HG03039 (cell line): ENCODE results near the gene VSIG10L2.

Experiments
- ATAC-seq: cut with Tn5 transposase; IDR thresholded peaks from one replicate; pipeline ENCODE4 v1.9.1; 2021; ENCODE audit warnings: mild to moderate bottlenecking, moderate library complexity; ENCODE audit not compliant: unreplicated experiment

VSIG10L2 gene

DNA sequence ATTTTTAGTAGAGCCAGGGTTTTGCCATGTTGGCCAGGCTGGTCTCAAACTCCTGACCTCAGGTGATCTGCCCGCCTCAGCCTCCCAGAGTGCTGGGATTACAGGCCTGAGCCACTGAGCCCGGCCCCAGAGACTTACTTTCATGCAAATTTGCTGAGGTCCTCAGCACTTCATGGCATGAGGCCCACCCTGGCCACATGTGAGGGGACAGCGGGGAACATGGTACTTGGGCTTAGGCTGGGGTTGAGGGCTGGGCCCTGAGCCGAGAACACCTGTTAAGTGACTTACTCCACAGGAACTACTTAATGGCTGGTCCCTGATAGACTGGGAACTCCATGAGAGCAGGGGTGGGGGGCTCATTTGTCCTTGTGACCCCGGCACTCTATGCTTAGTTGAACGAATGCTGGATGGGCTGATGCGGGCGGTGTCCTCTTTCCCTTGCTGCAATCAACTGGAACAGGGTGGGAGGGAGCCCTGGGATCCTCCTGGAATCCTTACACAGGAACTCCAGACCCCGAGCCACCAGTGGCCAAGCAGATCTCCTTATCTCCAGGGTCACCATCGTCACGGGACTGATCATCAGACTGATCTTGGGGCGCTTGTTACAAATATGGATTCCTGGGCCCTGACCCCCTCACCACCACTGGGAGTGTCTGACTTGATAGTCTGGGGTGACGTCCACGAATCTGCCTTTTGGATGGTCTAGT is 1.0 kb downstream of the VSIG10L2 start:
- no peak for ATAC-seq

GRCh38 chr11:125947419-125948277 is 1.8 kb downstream of the VSIG10L2 start:
- ATAC-seq, result no peak

DNA sequence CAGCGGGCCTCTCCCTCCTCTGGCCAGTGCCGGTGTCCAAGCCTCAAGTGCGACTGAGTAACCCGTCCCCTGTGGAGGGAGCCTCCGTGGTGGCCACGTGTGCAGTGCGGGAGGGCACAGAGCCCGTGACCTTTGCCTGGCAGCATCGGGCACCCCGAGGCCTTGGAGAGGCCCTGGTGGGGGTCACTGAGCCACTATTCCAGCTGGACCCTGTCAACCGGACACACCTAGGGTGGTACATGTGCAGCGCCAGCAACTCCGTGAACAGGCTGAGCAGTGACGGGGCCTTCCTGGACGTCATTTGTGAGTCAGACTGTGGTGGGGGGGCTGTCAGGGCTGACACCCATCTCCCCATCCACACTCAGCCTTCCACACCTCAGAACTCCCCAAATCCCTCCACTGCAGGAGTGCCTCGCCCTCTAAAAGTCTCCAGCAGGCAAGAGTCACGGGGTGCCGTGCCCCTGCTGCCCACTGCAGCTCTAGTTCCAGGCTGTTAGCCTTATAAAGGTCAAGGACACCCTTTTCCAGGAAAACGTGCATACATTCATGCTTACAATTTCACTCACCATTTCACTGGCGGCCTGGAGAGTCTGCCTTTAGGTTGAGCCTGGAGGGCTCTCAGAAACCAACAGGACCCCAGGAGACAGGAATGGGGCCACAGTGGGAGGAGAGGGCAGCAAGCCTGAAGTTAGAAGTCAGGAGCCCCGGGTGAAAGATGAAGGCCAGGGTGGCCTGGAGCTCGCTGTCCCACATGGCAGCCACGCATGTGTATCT is 2.6 kb downstream of the VSIG10L2 start:
- ATAC-seq, result no peak

GRCh38 chr11:125949271-125950177 is 3.7 kb downstream of the VSIG10L2 start:
- ATAC-seq, result no peak

DNA sequence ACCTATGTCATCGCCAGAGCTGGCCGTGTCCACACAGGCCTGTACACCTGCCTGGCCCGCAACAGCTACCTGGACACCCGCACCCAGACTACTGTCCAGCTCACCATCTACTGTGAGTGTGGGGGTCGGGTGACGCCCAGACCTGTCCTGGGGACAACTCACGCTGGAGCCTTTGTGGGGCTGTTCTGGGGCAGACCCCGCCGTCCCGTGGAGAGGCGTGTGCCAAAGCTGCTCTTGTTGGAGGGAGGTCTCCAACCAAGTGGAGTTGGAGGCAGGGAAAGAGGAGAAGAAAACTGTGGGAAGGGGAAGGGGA is 4.3 kb downstream of the VSIG10L2 start:
- ATAC-seq, result no peak

DNA sequence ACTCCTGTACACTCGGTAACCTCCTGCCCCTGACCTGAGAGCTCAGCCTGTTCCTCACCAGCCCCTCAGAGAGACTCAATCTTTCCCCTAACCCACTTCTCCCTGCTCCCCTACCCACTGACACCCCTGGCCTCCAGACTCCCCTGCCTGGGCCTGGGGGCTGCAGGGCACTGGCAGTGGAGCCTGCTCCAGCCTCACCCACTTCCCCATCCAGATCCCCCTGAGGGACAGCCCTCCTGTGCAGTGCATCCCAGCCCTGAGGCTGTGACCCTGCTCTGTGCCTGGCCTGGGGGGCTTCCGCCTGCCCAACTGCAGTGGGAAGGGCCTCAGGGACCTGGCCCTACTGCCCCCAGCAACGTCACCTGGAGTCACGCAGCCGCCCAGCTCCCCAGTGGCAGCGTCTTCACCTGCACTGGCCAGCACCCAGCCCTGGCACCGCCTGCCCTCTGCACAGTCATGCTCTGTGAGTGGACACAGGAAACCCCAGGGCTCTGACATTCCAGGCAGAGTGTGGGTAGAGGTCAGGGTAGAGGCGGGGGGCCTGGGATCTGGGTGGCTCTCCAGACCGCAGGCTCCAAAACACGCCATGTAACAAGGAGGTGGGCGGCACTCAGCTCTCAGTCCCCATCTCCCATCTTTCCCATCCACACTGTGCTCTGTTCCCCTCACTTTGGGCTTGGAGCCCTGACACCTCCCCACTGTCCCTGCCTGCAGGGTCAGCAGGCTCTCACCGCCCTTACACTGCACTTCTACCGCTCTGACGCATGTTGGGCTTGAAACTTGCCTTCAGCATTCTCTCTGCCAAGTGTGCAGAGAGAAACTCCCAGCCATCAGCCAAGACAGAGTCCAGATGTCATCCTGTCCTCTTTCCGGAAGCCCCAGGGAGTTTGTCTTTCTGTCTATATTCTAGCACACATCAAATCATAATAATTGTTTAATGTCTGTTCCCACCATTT is 5.1 kb downstream of the VSIG10L2 start:
- no peak for ATAC-seq

DNA sequence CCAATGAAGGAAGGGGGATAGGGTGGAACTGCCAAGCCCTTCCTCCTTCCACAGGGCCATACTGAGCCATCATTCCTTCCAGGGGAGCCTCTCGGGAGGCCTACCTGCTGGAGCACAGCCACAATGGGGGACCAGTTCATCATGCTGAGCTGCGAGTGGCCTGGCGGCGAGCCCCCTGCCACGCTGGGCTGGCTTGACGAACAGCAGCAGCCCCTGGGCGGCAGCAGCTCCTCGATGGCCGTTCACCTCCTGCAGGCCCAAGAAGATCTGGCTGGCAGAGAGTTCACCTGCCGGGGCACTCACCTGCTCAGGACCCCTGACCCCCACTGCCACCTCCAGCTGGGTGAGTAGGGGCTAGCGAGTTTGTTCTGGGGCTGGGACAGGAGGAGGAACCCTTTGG is 5.9 kb downstream of the VSIG10L2 start:
- ATAC-seq, result no peak

- no peak for ATAC-seq
Observed at GRCh38 chr11:125952559-125952958, 6.7 kb downstream of the VSIG10L2 start.

GRCh38 chr11:125952973-125953372 is 7.1 kb downstream of the VSIG10L2 start:
- ATAC-seq, result no peak

GRCh38 chr11:125953401-125953935 is 7.6 kb downstream of the VSIG10L2 start:
- no peak for ATAC-seq

DNA sequence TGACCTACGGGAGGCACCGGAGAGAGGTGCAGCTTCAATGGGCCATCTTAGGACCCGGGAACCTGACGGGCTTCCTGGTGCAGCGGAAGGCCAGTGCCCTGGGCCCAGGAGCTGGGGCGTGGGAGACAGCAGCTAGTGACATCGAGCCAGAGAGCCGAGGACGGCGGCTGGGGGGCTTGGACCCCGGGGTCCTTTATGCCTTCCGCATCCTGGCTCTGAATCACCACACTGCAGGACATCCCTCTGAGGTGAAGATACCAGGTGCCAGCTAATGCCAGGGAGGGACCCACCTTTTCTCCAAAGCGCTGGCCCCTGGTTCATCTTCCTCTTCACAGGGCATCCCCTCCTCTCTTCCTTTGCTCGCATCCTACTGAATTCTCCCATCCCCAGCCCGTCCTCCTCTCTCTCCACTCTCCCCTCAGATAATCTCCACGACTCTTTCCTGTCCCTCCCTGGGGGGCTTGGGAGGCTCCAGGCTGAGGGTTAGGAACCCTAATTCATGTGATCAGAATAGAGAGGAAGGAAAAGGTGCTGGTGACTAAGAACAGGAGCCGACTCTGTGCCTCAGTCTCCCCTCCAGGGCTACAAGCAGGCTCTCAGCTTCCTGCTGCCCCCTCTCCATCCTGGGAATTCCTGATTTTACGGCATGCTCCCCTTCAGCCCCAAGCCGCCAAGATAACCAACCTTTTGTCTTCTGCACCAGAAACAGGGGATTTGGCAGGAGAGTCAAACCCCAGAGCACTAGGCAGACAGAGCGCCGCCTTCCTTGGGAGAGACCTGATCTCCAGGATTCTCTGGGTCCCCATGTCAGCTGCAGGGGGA is 8.5 kb downstream of the VSIG10L2 start:
- ATAC-seq, result no peak

DNA sequence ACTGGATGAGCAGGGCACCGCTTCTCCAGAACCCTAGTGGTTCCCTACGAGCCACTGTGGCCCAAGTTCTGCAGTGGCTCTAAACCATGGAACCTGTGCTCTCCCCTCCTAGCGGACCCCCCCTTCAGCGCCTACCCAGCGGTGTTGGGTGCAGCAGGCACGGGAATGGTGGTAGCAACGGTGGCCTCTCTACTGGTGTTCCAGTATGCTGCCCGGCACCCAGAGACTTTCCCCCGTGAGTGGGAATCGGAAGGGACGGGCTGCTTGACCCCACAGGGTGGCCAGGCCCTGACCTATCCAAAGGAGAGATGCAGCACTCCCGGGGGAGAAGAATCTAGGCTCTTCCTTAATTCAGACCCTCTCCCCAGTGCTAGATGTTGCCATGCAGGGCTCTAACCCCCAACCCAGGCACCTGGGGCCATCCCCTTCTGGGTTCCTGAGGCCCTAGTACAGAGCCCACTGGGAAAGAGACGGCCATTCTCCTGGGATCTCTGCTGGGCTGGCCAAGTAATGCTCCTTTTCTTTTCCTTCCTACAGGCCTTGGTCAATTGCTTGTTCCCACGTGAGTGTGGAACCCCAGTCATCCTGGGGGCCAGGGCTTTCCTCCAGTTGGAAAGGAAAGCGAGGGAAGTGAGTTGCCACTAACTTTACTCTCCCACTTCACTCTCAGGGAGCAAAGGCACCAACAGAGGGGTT is 9.2 kb downstream of the VSIG10L2 start:
- ATAC-seq, result no peak

- ATAC-seq, result no peak
Observed at GRCh38 chr11:125955856-125956255, 10.0 kb downstream of the VSIG10L2 start.

GRCh38 chr11:125956391-125957134 is 10.7 kb downstream of the VSIG10L2 start:
- ATAC-seq, result no peak

DNA sequence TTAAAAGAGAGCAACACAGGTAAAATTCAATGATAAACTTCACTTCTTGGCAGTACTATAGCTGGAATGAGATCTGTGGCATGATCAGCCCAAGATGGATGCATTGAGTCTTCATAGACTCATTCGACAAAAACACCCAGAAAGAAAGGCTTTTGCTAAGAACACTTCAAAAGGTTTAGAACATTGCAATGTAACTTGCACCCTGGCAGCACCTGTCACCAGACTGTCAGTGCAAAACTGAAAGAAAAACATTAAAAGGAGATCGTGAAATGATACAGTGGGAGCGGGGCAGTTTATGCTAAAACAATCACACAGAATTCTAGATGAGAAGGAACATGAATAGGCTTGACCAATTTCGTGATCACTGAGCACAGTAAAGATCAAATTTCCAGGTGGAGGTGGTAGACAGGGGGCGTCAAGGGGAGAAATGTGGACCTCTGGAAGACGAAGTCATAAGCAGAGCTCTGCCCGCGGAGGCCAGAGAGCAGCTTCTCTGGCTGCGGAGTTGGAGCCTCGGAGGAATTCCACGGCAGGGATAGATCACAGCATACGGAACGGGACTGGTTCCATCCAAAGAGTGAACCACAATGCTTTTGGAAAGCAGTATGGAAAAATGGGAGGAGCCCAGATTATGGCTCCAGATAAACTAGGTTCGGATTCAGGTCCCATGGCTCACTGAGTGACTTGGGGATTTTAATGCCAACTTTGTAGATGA is 11.9 kb downstream of the VSIG10L2 start:
- no peak for ATAC-seq

DNA sequence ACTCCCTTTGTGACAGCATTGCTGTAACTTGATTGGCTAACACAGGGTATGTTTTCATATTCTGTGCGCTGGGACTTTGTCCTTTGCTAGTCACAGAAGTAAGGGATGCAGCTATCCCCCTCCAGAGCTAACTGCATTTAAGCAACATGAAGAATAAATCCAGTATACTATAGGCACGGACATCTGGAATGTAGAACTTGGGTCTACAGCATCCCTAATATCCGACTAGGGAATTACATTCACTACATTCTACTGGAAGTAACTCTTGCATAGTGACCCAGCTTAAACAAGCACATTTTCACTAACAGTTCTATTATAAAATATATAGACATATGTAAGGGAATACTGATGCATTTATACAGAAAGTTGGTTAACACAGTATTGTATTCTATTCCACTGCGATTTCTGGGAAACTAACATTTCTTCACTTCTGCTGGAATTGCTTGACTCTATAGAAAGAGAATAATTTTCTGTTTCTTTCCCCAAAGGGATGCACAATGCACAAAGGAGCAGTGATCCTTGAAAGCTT is 13.1 kb downstream of the VSIG10L2 start:
- no peak for ATAC-seq
